GM19328 (cell line): Measurements from ENCODE around the gene KDM4D.
"Not testable (repeated sequence)": the region's sequence is repeated elsewhere in the genome, so short reads cannot be mapped to it uniquely, and the experiment has no call there.

Experiments
- ATAC-seq: cut with Tn5 transposase; IDR thresholded peaks from one replicate; pipeline ENCODE4 v1.9.1; 2021; ENCODE audit warnings: mild to moderate bottlenecking, moderate library complexity; ENCODE audit not compliant: unreplicated experiment

The KDM4D gene

DNA sequence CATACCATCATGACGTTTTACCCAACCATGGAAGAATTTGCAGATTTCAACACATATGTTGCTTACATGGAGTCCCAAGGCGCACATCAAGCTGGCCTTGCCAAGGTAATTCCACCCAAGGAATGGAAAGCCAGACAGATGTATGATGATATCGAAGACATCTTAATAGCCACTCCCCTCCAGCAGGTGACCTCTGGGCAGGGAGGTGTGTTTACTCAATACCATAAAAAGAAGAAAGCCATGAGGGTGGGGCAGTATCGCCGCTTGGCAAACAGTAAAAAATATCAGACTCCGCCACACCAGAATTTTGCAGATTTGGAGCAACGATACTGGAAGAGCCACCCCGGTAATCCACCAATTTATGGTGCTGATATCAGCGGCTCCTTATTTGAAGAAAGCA is 52.1 kb downstream of the KDM4D start:
- ATAC-seq = not testable (repeated sequence)

DNA sequence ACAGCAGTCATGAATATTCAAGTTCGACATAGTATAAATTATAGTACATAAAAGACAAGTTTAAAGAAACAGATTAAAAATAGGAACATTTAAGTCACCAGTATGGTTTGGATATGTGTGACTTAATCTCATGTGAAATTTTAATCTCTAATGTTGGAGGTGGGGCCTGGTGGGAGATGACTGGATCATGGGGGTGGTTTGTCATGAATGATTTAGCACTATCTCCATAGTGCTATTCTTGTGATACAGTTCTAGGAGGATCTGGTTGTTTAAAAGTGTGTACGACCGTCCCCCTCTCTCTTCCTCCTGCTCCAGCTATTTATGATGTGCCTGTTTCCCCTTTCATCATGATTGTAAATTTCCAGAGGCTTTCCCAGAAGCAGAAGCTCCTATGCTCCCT is 54.8 kb downstream of the KDM4D start:
- ATAC-seq = no peak

DNA sequence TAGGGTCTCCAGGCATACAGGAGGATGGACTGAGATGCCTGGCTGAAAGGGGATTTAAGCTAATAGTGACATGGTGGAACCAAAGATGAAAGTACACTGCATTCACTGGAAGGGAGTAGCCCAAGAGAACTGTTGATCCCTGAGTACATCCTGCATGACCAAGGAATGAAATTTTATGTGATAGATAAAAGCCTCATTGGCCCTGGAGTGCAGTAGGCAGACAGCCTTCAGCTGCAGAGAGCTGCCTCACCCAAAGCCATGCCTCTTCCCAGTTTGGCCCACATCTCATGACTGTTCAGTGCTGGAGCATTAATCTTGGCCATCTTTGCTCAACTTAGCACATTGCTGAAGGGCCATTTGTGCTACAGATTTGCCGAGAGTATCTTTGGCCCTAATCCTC is 59.5 kb downstream of the KDM4D start:
- ATAC-seq = no peak

DNA sequence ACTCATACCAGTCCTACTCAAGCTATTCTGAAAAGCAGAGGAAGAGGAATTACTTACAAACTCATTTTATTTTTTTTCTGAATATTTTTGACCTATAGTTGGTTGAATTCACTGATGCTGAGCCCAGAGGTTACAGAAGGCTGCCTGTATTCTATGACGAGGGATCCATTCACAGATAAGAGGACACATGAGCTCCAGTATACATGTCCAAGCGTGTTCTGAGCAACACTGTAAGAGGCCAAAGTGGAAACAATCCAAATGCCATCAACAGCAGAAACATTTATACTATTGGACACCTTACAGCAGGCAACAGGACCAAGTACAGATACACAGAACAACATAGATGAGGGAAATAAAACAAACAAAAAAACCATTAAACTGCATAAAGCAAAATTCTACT is 61.8 kb downstream of the KDM4D start:
- ATAC-seq = no peak

DNA sequence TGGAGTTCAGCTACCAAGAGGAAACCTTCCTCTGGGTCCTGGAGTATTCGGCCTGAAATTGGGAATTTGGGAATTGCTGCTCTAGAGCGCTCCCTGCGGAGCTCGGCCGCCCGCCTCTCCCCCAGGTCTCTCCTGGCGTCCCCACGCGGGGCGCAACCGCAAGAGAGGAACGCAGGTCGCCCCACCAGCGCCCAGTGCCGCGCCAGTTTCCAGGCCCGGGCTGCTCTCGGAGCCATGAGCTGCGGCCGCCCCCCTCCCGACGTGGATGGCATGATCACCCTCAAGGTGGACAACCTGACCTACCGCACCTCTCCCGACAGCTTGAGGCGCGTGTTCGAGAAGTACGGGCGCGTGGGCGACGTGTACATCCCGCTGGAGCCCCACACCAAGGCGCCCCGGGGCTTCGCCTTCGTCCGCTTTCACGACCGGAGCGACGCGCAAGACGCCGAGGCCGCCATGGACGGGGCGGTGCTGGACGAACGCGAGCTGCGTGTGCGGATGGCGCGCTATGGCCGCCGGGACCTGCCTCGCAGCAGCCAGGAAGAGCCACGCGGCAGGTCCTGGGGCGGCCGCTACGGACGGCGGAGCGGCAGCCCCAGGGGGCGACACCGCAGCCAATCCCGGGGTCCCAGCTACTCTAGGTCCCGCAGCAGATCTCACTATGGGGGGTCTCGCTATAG is 64.0 kb downstream of the KDM4D start:
- ATAC-seq = not testable (repeated sequence)

DNA sequence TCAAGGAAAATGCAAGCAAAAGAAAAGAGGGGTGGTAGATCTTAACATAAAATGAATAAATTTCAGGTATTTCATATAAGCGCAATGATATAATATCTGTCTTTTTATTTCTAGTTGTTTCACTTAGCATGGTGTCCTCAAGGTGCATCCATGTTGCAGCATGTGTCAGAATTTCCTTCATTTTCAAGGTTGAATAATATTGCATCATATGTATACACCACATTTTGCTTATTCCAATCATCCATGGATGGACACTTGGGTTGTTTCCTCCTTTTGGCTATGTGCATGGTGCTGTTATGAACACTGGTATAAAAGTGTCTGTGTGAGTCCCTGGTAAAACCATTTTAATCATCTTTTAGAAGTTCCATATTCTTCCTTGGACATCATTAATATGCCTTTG is 68.7 kb downstream of the KDM4D start:
- no peak for ATAC-seq

DNA sequence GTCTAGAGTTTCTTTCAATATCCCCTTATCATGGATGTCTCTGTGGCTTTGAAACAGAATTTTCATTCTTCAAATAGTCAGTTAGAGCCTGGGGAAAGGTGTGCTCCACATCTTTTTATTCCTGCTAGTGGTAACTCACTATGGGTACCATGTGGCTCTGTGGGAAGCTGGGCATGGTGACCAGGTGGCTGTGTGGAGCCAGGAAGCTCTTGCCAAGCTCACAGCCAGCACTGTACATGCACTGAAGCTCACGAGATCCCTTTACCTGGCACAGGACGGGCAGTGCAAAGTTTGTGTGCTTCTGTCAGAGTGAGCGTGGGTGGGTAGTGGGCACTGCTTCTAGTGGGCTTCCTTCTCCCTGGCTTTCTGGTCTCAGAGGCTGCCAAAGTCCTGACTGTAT is 69.4 kb downstream of the KDM4D start:
- no peak for ATAC-seq

DNA sequence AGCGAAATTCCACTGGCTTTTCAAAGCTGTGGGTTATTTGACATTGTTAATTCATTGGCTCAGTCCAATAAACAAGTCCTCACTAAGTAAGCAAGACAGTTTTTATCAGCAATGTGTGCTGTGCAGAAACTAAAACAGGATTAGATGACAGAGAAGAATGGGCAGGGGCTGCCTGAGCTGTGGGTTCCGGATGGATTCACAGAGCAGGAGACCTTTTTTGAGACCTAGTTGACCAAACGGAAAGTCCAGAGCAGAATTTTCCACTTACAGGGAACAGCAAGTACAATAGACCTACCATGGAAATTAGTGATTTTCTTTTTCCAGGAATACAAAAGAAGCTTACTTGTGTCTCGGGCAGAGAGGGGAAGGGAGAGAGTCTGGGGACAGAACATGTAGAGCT is 70.5 kb downstream of the KDM4D start:
- no peak for ATAC-seq

DNA sequence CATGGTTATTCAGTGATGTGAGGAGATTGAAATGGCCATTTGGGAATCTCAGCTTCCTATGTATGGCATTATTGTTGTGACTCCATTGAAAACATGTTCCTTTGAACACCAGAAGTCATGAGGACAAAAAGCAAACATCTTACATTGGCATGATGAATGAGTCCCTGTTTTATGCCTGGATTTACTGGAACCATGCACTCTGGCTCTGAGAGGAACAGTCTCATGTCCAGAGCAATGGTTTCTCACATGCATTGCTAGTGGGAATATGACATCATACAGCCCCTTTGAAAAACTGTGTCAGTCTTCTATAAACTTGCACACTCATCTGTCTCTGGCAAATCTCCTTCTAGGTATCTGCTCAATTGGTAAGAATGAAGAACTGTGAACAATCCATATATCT is 72.3 kb downstream of the KDM4D start:
- no peak for ATAC-seq
